ENCODE data around the gene PRMT3.
"Not testable (repeated sequence)": the region's sequence is repeated elsewhere in the genome, so short reads cannot be mapped to it uniquely, and the experiment has no call there.

PRMT3 gene

DNA sequence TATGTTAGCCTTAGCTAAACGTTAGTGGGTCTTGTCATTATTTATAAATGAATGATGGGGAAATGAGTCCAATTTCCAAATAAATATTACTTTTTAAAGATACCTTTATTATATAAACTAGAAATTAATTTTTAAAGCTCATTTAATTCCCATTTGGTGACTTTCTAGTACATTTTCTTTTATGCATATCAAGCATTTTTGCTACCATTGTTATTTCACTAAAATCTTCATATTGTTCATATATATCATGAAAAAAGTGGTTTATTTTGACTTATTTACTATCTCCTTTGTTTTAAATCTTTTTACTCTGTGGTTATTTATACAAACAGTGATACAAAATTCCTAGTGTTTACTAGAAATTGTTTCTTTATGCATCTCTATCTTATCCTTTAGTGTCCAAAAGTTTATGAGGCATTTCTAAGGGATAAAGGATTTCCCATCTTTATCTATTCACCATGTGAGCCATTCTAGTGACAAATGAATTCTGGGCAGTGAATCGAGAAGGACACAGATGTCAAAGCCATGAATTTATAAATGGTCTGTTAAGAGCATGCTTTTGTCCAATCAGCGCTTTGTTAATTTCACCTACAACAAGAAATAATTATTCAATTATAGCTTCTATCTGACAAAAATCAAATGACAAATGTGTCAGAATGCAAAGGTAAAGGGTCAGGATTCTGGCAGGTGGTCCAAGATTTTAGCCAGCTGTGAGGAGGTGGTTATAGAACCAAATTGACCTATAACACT lies 70.6 kb downstream of the PRMT3 start:
- no peak for DNase-seq

DNA sequence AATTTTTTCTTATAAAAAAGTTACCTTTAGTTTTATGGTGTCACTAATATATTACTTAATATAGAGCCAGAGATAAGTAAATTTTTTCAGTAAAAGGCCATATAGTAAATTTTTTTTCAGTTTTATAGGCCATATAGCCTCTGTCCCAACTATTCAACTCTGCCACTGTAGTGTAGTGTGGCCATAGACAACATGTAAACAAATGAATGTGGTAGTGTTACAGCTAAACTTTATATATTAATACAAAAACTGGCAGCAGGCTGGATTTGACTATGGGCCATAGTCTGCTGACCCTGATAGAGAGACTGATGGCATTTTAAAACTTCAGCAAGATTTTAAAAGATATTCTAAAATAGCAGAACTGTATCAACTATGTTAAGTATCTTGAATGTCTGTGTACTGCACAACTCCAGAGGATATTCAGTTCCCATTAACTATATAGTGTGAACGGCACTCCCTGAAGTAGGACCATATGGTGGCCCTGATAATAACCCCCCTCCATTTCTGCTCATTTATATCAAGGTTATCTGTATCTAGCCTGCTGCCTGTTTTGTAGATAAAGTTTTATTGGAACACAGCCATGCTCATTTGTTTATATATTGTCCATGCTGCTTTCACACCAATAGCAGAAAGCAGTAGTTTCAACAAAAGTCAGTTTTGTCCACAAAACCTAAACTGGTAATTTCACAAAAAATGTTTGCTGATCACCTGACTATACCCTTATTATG lies 71.6 kb downstream of the PRMT3 start:
- no peak for DNase-seq

DNA sequence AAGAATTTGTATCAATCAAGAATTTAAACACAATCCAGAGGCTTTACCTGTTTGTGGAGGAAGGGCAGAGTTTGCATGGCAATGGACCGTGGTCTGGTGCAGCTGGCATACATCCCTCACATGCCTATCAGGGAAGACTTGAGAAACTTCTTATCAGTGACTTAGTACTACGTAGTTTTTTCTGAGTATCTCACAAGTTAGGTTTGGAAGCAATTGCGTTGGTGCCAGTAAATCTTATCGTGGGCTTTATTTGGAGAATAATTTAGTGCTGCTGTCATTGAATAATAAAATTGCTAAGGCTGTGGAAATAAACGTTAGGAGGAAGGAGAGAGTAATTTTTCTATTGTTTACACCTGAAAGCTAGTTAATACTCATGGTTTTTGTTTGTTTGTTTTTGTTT lies 72.3 kb downstream of the PRMT3 start:
- DNase-seq: no peak

DNA sequence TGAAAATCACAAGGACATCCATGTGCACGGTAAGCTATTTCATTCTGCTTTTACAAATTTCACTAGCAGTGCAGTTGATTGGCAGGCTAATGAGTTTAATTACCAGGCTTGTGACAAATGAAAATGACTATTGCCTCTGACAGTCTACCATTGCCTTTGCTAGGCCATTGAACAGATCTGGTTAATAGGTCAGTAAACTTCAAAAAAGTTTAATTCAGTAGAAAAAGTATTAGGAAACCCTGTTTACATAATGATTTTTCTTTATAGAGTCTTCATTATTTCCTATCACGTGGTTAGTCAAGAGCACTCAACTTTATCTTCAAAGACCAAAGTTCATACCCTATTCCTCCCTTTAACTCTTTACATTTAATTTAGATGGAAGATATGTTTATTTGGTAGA lies 77.0 kb downstream of the PRMT3 start:
- DNase-seq: no peak

DNA sequence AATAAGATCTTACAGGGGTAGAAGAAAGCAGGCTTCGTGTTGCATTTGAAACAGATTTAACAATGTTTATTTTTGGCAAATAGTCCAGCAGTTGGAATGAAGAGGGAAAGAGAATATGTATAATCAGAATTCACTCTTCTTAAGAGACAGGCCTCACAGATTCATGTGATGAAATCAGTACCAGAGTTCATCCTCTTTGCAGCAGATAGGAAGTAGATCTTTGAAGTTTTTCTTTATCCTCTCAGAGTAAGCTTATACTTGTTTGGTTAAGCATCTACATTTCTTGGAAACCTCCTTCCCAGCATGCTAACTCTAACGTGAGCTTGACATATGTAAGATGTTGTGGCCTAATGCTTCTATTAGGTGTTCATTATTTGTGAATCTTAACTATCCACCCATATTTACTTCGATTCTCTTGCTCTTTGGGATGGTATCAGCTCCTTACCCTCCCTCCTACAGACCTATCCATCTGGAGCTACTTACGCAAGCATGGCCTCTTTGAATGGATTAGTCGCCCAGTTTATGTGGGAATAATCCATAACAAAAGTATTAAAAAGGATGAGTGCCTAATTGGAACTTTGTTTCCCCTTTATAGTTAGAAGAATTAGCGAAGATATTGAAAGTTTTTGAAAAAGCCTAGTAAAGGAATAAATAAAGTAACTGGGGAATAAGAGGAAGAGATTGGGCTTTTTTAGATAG lies 80.1 kb downstream of the PRMT3 start:
- DNase-seq: no peak

DNA sequence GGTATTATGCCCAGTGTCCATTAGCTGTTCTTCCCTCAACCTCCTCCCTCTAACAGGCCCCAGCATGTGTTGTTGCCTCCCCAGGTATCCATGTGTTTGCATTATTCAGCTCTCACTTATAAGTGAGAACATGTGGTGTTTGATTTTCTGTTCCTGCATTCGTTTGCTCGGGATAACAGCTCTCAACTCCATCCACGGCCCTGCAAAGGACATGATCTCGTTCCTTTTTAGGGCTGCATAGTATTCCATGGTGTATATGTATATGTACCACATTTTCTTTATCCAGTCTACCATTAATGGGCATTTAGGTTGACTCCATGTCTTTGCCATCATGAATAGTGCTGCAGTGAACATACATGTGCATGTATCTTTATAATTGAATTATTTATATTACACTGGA lies 82.8 kb downstream of the PRMT3 start:
- DNase-seq: no peak

DNA sequence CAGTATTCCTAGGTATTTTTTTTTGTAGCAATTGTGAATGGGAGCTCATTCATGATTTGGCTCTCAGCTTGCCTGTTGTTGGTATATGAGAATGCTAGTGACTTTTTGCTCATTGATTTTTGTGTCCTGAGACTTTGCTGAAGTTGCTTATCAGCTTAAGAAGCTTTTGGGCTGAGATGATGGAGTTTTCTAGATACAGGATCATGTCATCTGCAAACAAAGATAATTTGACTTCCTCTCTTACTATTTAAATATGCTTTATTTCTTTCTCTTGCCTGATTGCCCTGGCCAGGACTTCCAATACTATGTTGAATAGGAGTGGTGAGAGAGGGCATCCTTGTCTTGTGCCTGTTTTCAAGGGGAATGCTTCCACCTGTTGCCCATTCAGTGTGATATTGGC lies 84.4 kb downstream of the PRMT3 start:
- DNase-seq: not testable (repeated sequence)

DNA sequence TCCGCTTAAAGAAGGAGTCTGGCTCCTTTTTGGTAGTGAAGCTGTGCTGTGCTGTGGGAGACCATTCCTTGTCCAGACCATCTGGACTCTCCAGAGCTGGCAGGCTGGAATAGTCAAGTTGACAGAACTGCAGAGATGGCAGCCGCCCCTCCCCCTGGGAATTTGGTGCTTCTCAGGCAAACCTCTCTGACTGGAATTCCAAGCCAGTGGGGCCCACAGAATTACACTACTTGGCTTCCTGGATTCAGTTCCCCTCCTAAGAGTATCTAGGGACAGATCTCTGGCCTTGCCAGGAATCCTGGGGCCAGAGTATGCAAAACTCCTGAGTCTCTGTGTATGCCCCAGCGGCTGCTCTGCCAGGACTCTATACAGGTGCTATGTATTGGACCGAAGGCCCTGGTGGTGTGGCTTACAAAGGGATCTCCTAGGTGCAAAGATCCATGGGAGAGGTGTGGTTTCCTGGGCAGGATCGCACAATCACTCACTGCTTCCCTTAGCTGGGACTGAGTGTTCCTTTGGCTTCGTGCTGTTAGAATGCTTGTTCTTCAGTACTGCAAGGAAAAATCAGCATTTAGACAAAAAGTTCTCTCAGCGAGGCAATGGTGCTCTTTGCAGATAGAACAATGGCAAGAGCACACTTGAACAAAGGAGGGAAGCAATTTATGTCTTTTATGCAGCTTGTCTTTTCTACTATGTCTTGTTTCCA lies 86.8 kb downstream of the PRMT3 start:
- DNase-seq: no peak

DNA sequence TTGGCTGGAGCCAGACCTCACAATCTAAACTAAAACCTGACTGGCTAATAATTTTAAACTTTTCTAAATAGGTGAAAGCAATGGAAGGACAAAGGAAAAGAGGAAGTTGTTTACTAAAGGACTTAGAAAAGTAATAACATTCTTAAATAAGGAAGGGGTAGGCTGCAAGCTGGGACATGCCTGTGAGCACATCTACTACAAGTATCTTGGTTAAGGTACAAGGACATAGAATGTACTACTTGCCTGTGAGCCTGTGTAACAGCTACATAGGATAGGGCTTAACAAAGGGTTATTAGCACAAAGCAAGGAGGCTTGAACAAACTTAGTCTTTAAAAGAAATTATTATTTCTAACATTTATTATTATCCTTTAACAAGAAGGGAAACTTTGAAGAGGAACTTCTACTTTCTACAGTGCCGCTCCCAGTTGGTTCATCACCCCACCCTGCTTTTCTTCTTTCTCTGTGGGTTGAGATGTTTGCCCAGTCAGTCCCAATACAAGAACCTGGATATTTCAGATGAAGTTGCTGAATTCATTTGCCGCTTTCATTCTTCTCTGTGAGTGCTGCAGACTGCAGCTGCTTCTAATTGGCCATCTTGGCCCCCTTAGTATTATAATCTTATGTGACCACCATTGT lies 87.5 kb downstream of the PRMT3 start:
- DNase-seq: no peak

DNA sequence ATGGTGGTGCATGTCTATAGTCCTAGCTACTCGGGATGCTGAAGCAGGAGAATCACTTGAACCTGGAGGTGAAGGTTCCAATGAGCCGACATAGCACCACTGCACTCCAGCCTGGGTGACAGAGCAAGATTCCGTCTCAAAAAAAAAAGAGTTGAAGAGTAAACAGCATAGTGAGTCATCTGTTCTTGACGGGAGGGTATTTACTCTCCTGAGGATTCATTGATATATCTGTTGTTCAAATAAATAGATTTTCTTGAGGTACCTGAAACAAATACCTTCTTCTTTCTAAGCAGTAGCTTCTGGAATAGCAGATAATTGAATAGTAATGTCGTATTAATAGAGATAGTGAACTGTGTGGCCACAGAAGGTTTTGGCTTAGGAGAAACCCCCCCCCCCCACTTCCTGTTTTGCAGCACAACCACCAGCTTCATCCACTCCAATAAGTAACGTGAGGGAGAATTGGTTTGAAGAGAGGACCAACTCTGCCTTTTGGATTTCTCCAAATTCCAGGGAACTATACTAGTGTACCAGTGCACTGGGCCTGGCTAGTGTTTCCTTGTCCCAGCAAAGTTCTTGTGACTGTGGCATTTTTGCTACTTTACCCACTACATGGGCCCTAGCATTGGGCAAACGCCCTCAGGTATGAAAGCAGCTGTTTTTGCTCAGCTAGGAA lies 90.0 kb downstream of the PRMT3 start:
- DNase-seq: no peak

DNA sequence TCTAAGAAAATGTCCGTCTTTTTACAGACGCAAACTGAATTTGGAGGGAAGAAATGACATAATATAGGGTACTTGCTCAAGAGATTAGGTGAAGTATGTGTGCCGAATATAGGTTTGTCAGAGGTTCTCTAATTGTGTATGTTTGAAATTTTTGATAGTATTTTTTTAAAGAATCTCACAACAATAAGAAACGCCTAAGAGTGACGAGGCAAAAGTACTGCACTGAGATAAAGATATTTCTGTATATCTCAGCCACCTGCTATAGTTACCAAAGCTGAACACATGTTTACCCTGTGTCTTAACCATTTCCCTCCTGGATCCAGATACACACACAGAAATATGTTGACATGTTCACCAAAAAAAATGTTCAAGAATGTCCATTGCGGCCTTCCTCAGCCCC lies 92.0 kb downstream of the PRMT3 start:
- DNase-seq: no peak

DNA sequence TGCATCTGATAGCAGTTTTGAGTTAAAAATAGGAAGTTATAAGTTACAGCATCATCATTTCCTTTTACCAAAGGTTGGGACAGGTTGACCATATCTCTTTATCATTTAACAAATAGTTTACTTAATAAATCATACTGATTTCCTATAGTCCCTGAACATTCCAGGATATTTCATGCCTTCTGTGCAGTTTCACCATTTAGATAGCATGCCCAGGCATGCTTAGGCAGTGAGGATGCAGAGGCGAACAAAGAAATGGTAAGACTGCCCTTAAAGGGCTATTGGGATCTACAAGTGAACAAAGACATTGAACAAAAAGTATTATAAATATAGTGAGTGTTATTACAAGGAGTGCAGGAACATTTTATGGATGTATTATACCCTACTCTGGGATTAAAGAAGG lies 96.4 kb downstream of the PRMT3 start:
- DNase-seq: no peak

DNA sequence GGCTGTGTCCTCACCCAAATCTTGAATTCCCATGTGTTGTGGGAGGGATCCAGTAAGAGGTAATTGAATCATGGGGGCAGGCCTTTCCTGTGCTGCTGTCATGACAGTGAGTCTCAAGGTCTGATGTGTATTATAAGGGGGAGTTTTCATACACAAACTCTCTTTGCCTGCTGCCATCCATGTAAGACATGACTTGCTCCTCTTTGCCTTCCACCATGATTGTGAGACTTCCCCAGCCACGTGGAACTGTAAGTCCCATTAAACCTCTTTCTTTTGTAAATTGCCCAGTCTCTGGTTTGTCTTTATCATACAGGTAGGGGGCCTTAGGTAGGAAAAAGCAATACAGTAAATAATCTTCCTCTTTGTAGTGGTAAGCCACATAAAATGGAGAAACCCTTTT lies 96.9 kb downstream of the PRMT3 start:
- not testable (repeated sequence) for DNase-seq

DNA sequence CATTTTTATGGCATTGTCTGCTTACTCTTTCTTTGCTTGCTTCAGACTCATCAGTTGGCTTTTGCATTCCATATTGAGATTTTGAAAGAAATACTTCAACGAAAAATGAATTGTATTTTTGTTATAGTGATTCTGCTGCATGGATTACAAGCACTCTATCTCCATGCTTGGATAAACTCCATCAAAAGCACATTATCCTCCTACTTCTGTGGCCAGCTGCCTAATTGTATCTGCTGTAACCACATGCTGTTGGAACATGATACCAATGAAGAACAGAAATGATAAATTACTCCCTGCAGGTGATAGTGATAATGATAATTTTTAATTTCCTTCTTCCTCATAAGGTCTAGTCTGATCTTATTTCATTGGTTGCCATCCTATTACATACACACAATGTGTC lies 100.8 kb downstream of the PRMT3 start:
- no peak for DNase-seq

DNA sequence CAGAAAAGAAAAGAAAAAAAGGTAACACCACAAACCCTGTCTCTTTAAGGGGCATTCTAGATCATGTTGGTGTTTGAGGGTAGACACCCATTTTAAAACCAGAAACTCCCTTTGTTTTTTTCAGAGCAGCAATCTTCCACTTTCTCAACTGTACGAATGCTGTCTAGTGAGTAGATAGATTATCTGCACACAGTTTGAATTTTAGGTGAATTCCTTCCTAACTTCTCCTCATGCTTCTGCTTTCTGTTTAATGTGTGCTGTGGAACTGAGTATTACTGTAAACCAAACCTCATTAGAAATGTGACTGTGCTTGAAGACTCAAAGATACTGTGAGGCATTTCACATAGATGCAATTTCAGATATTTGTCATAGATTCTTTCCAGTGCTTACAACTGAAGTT lies 102.4 kb downstream of the PRMT3 start:
- no peak for DNase-seq

DNA sequence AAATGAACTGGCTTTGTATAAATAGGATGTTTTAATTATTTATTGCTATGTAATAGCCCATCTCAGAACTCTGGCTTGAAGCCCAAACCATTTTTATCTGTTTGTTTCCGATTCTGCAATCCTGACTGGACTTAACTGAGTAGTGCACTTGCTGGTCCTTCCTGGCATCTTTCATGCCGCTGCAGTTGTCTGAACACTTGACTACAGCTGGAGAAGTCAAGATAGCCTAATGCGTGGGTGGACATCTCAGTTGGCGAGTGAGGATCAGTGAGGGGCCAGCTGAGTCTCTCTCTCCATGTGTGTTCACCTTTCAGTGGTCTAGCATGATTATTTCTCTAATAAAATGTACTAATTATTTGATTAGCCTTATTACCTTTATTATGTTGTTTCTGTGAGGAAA lies 105.8 kb downstream of the PRMT3 start:
- DNase-seq: no peak

DNA sequence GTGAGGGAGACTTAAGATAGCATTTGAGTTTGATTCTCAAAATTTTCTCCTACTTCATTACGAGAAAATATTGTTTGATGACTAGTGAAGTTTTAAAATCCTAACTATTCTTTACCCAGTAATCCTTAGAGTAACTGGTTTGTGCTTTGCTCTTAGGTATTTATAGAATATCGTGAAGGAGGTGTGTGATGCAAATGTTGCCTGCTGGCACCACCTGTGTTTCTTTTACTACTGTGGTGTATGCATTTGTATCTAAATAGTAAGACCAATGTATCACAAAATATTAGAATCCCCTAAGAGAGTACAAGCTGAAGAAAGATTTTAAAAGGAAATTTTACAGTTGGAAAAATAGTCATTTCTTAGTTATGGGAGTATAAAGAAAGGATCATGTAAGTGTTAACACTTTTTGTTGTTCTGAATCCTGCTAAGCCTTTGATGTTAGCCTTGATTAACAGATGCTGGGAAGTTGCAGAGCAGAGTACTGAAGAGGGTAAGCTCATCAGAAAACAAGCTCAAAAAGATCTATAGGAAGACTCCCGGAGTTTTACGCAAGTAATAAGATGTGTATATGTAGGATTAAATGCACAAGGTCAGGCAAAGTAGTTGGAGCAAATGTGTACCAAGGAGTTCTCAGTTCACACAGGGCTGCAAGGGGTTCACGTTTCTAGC lies 109.7 kb downstream of the PRMT3 start:
- no peak for DNase-seq

DNA sequence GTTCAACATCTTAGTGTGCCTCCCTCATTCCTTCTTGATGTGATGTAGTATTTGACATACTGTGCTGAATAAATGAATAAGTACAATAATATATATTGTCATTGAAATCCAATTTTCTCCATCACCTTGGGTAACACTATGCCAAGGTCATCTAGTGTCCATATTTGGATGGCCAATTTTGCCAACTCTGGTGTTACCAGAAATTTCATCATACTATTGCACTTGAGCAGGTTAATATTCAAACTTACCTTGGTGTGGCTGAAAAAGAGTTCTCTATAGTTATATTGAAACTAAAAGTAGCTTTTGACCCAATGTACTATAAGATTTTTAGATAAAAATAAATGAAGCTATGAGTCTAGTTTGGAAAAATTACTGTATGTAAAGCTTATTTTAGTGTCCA lies 113.7 kb downstream of the PRMT3 start:
- no peak for DNase-seq

DNA sequence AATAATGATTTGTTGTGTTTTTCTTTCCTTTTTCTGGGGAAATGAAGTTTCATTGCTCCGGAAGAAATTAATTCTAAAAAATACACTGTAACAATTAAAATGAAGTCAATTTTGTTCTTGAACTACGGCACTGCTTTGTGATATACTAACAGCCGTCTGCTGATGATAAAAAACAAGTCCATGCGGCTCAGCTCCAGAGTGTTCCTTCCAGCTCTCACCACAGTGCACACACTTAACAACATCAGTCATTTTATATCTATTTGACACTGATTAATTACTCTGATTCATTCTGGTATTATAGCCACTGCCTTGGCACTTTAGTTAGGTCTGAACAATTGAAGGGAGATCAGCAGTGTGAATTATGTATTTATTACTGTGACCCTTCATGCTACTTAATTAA lies 114.5 kb downstream of the PRMT3 start:
- DNase-seq: no peak

DNA sequence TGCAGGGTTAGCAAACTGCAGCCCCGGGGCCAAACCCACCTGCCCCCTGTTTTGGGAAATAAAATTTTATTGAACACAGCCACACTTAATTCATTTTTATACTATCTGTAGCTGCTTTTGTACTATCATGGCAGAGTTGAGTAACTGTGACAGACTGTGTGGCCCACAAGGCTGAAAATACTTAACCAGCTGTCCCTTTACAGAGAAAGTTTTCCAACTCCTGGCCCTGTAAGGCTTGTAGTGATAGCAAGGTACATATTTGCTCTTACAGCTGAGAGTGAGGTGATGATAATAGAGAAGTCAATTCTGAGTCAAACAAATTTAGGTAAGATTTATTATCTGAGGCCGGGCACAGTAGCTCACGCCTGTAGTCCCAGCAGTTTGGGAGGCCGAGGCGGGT lies 124.5 kb downstream of the PRMT3 start:
- no peak for DNase-seq

DNA sequence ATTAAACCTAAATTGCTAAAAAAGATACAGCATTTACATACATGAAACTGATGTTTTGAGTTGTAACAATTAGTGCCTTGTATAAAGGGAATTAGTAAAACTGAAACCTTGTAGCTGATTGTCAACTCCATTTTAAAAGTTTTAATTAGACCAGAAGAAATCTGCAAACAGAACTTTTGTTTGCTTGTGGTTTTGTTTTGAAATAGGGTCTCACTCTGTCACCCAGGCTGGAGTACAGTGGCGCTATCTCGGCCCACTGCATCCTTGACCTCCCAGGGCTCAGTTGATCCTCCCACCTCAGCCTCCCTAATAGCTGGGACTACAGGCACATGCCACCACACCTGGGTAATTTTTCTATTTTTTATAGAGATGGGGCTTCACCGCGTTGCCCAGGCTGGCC lies 125.4 kb downstream of the PRMT3 start:
- DNase-seq: no peak

DNA sequence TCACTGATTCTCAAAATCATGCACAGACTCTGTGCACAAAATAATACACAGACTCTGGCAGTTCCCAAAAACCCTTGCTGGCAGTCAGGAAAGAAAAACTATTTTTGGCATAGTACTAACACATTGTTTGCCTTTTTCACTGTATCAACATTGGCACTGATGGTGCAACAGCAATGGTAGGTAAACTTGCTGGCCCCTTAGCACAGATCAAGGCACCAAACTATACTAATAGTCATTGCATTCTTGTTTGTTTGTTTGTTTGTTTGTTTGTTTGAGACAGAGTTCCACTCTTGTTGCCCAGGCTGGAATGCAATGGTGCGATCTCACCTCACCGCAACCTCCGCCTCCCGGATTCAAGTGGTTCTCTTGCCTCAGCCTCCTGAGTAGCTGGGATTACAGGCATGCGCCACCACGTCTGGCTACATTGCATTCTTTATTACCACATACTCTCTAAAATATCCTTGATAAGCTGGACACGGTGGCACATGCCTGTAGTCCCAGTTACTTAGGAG lies 130.9 kb downstream of the PRMT3 start:
- DNase-seq: no peak

Data from CD4-positive, alpha-beta T cell treated with Interferon gamma for 1 hour (primary cell).